Stimulated activated CD8-positive, alpha-beta memory T cell treated with anti-CD3 and anti-CD28 coated beads, Interleukin-4, amount 100 ng/mL, for 1 hour (primary cell): Measurements from ENCODE around the gene EID2.
A peak's percentile ranks its signal among the peaks of the same experiment; 100 is the strongest.

ENCODE experiments used
- DNase-seq, 2 donors: peaks; one replicate each; pipeline ENCODE4 v3.0.0-alpha.2; 2020; ENCODE audit warnings: low read depth in 2 of 2, low spot score in 1 of 2

EID2 gene

GRCh38 chr19:39539165-39539517 lies 820 bp downstream of the EID2 start:
- no peak for DNase-seq

- DNase-seq, result no peak
Measured at GRCh38 chr19:39533791-39534190, 6.2 kb downstream of the EID2 start.

GRCh38 chr19:39533003-39533512 lies 6.9 kb downstream of the EID2 start:
- no peak for DNase-seq

DNA sequence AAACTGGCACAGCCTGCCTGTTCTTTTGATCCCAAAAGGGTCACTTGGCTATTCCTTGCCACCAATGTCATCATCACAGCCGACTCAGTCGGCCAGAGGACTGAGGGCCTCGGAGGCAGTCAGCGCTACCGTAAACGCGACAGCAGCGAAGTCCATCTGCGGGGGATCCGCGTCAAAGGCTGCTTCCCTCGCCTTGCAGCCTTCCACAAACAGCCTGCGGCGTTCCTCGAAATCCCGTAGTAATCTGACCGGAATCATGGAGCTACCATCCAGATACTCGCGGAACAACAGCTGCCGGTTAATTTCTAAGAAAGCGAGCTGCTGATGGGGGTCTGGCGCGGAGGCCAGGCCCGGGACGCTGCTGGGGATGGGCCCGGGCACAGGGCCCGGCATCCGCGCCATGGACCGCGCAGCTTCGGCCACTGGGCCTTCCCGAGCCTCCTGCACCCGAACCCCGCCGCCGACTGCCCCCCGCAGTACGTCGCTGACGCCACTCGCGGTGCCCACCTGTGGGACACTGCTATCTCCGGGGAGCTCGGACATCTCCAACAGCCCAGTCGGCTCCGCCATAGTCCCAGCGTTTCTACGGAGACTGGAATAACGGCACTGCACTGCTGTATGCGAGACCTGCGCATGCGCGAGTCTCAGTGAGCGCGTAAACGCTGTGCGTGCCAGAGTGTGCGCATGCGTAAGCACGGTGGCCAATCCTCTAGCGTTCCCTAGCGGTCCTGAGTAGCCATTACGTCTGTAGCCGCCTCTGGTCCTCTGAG lies 7.5 kb downstream of the EID2 start, which contains the start of gene EID2B:
EID2B (minus strand) TSS at position 620 of the 770 bp plus-strand sequence; CDS start at position 570, 50 bp downstream.
- peak; percentile 89 to 92 for DNase-seq

- no peak for DNase-seq
Measured at GRCh38 chr19:39531834-39532232, 8.1 kb downstream of the EID2 start.

DNA sequence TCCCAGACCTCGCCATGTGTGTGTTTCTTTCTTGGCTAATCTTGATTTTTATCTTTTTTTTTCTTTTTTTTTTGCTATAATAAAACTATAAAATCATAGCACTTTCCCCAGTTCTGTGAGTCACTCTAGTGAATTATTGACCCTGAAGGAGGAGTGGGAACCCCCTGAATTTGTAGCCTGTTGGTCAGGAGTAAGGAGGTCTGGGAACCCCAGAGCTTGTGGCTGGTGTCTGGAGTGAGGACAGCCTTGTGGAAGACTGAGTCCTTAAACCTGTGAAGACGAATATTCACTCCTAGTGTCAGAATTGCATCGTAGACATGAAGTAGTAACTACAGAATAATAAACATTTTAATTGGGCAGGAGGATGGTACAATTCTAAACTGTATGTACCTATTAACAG lies 14.8 kb downstream of the EID2 start:
- no peak for DNase-seq

DNA sequence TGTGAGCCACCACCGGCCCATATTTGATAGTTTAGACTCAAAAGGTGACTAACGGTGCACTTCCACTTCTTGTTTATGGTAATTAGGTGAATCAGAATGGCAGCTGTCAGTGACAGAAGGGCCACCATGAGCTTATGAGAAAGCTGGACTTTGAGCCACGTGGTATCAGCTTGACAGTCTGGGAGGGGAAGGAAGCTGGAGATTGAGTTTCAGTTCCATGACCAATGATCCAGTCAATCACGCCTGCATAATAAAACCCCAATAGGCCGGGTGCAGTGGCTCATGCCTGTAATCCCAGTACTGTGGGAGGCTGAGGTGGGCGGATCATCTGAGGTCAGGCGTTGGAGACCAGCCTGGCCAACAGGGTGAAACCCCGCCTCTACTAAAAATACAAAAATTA lies 15.5 kb downstream of the EID2 start:
- DNase-seq, result no peak

DNA sequence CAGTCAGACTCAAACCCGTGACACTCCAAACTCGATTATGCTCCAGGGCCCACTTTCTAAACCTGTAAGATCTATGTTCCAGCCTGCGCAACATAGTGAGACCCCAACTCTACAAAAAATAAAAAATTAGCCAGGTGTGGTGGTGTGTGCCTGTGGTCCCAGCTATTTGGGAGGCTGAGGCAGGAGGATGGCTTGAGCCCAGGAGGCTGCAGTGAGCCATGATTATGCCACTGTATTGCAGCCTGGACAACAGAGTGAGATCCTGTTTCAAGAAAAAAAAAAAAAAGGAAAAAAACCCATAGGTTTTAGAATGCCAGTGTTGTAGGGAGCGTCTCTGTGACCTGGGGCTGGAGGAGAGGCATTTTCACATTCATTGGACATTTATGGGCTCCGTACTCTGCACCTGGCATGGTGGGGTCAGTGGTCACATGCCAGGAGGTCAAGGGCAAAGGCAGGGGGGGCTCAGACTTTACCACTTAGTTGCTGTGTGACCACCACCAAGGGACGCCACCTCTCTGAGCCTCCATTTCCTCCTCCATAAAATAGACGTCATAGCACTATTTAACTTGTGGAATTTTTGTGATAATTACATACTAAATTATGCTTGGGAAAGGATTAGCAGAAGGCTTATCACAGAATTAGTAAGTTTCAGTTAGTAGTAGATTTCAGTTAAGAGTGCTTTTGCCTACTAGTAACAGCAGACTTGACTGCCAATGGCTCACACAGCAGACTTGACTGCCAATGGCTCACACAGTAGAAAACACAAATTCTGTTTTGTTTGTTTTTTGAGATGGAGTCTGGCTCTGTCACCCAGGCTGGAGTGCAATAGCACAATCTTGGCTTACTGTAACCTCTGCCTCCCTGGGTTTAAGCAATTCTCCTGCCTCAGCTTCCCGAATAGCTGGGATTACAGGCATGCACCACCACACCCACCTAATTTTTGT lies 19.1 kb downstream of the EID2 start:
- DNase-seq, result no peak

- no peak for DNase-seq
Measured at GRCh38 chr19:39518975-39519374, 21.0 kb downstream of the EID2 start.

DNA sequence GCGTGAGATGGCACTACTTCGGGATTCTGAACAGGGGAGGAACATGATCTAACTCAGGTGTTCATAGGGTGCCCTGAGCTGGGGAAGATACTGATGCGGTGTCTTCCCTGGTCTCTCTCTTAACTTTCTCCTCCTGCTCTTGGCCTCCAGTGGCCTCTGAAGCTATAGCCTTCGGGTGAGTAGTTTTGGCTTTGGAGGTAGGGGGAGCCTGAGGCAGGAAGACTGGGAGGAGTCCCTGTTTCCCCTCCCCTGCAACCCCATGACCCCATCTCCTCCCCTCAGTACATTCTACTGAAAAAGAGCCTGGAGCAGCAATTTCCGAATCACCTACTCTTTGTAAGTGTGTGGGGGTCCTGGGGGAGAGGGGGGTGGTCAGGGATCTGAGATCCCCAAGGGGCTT lies 21.5 kb downstream of the EID2 start:
- no peak for DNase-seq

- DNase-seq, result no peak
Measured at GRCh38 chr19:39517432-39517831, 22.5 kb downstream of the EID2 start.

- DNase-seq, result no peak
Measured at GRCh38 chr19:39516270-39516669, 23.7 kb downstream of the EID2 start.

GRCh38 chr19:39515551-39516191 lies 24.3 kb downstream of the EID2 start:
- DNase-seq, result no peak

DNA sequence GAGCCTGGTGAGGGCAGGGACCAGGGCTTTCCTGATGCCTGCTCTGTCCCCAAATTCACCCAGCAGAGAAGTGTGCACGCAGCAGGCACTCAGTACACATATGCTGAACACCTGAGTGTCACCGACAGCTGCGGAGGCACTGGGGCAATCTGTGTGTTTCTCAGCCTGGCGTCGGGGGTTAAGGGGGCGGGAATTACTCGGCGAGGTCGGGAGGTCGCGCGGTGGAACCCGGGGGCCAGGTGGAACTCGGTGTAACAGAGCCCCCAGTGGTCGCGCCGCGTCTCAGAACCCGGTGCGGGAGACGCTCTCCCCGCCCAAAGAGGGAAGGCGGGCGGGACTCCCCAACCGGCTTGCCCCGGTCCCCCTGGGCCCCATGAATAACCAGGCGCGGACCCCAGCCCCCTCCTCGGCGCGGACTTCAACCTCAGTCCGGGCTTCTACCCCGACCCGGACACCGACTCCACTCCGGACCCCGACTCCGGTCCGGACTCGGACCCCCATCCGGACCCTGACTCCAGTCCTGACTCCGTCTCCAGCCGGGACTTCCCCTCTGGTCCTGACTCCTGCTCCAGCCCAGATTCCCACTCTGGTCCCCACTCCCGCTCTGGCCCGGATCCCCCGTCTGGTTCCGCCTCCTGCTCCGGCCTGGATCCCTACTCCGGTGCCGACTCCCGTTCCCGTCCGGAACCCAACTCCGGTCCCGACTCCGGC lies 25.0 kb downstream of the EID2 start, which contains the start of gene SELENOV:
SELENOV (plus strand) TSS at position 300 of the 711 bp plus-strand sequence; CDS start at position 374, 74 bp downstream.
- DNase-seq, result no peak

DNA sequence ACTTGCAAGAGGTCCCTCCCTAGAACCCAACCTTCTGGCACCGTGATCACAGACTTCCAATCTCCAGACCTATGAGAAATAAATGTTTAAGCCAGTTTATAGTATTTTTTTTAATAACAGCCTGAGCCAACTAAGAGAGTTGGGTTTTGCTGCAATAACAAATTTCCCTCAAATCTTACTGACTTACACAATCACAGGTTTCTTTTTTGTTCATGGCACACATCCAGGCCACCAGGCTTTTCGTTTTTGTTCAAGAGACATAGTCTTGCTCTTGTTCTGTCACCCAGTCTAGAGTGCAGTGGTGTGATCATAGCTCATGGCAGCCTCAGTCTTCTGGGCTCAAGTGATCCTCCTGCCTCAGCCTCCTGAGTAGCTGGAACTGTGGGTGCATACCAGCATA lies 27.0 kb downstream of the EID2 start:
- DNase-seq, result no peak

GRCh38 chr19:39509233-39509632 lies 30.7 kb downstream of the EID2 start:
- no peak for DNase-seq

DNA sequence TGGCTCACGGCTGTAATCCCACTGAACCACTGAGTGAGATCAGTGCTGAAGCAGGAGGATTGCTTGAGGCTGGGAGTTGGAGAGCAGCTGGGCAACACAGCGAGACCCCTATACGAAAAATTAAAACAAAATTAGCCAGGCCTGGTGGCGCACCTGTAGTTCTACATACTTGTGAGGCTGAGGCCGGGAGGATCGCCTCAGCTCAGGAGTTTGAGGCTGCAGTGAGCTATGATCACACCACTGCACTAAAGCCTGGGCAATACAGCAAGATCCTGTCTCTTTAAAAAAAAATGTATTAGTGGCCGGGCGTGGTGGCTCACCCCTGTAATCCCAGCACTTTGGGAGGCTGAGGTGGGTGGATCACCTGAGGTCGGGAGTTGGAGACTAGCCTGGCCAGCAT lies 31.3 kb downstream of the EID2 start:
- no peak for DNase-seq

DNA sequence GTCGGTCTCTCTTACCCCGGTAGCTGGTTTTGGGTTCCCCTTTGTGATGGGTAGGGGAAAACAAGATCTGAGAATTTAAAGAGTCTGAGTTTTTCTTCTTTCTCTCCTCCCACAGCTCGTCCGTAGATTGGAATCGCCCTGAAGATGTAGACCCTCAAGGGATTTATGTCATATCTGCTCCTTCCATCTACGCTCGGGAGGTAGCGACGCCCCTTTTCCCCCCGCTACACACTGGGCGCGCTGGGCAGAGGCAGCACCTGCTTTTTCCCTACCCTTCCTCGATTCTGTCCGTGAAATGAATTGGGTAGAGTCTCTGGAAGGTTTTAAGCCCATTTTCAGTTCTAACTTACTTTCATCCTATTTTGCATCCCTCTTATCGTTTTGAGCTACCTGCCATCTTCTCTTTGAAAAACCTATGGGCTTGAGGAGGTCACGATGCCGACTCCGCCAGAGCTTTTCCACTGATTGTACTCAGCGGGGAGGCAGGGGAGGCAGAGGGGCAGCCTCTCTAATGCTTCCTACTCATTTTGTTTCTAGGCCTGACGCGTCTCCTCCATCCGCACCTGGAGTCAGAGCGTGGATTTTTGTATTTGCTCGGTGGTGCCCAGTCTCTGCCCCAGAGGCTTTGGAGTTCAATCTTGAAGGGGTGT lies 32.1 kb downstream of the EID2 start:
- no peak for DNase-seq

DNA sequence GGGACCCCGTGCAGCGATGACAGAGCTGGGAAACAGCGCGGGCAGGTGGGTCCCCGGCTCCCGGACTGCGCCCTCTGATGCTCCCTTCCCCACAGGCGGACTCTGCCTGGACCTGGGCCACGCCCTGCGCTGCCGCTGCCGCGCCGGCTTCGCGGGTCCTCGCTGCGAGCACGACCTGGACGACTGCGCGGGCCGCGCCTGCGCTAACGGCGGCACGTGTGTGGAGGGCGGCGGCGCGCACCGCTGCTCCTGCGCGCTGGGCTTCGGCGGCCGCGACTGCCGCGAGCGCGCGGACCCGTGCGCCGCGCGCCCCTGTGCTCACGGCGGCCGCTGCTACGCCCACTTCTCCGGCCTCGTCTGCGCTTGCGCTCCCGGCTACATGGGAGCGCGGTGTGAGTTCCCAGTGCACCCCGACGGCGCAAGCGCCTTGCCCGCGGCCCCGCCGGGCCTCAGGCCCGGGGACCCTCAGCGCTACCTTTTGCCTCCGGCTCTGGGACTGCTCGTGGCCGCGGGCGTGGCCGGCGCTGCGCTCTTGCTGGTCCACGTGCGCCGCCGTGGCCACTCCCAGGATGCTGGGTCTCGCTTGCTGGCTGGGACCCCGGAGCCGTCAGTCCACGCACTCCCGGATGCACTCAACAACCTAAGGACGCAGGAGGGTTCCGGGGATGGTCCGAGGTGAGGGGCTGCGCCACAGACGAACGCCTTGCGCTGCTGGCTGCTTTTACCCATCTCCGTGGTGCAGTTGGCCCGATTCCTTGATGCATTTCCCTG lies 32.8 kb downstream of the EID2 start:
- DNase-seq, result no peak

- no peak for DNase-seq
Measured at GRCh38 chr19:39506598-39506943, 33.4 kb downstream of the EID2 start.
